Activated T-cell treated with anti-CD3 and anti-CD28 coated beads for 24 hours (primary cell): Measurements from ENCODE around the gene TBX10.
"Not testable (repeated sequence)": the region's sequence is repeated elsewhere in the genome, so short reads cannot be mapped to it uniquely, and the experiment has no call there.

Experiments used
- DNase-seq: peaks from one replicate; pipeline ENCODE4 v3.0.0-alpha.2; 2020; ENCODE audit warnings: low read depth

Gene TBX10

GRCh38 chr11:67664213-67664585, 24.6 kb upstream of the TBX10 start:
- no peak for DNase-seq

DNA sequence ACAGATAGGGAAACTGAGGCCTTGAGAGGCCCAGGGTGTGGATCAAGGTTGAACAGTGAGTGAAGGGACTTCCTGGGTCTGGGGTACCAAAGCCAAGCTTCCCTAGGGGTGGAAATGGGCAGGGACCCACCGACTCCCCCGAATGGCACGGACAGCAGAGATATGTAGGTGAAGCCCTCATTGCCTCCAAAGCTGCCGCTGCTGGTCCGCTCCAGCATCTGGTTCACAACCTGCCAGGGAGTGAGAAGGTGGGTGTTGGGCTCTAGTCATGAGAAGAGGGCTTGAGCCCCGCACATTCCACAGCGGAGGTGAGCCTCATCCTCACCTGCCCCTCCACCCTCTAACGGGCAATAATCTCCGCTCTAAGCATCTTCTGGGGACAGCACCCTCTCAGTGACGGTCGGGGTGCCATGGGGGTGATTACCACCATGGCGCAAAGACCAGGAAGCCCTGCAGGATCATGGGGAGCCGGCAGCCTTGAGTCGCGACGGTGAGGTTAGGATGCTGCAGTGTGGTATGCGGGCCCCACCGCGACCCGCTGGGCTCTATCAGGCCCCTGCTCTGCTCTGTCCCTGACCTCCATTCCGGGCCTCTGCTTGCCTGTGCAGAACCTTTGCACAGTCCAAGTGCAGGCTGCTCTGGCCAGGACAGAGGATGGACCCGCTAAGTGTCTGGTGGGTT, 24.1 kb upstream of the TBX10 start:
- DNase-seq: no peak

DNA sequence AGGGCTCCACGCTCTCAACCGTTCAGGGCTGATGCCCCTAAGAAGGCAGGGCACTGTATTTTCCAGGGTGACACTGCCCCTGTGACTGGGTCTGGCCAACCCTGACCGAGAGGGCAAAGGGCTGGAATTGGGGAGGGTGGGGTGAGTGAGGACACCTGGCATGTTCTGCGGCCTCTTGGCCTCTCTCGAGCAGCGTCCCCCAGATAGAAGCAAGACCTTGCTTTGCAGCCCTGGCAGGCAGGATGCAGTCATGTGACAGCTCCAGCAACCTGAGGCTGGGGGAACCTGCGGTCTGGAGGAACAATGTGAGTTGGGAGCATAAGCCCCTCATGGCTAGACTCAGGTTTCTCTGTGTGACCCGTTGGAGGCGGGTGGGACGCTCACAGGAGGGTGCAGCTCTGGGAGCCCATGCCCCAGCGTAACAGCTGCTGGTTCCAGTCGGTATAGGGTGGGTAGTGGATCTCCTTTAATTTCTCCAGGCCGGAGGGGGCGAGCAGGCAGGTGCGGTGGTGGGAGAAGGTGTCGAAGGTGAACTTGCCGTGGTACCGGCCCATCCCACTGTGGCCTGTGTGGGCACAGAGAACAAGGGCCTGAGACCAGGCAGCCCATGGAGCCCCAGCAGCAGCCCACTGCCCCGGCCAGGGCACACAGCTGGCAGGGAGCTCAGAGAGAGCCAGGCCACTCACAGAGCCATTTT, 23.4 kb upstream of the TBX10 start:
- DNase-seq: no peak

- no peak for DNase-seq
These were observed 22.7 kb upstream of the TBX10 start for GRCh38 chr11:67662142-67662834.

DNA sequence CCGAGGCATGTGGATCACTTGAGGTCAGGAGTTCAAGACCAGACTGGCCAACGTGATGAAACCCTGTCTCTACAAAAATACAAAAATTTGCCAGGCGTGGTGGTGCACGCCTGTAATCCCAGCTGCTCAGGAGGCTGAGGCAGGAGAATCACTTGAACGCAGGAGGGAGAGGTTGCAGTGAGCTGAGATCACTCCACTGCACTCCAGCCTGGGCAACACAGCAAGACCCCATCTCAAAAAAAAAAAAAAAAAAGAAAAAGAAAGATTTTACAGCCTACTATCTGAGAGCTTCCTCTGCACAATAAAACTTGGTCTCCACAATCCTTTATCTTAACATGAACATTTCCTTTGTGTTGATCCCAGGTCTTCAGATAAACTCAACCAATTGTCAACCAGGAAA, 21.2 kb upstream of the TBX10 start:
- DNase-seq: not testable (repeated sequence)

DNA sequence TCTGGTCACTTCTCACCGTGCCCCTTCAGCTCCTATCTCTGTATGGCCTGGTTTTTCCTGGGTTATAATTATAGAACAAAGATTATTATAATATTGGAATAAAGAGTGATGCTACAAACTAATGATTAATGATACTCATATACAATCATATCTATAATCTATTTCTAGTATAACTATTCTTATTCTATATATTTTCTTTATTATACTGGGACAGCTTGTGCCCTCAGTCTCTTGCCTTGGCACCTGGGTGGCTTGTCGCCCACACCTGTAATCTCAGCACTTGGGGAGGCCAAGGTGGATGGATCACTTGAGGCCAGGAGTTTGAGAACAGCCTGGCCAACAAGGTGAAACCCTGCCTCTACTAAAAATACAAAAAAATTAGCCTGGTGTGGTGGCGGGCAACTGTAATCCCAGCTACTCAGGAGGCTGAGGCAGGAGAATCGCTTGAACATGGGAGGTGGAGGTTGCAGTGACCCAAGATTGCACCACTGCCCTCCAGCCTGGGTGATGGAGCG, 20.1 kb upstream of the TBX10 start:
- DNase-seq: not testable (repeated sequence)

DNA sequence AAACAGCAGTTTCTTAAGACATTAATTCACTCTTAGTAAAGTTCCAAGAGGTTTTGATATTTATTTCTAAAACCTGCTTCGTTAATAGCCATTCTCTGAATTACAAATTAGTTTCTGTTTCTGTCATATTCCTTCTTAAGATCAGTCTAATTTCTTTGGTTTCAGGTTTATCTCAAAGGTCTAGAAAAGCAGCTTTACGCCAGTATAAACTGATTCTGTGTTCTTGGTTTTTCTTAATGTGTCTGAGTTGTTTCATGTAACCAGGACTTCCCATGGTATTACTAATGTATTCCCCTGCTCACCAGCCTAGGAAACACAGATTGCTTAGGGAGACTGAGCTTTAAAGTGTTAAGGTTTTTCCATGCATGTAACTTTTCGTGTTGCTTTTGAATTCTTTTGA, 17.7 kb upstream of the TBX10 start:
- DNase-seq: no peak

- no peak for DNase-seq
These were observed 16.8 kb upstream of the TBX10 start for GRCh38 chr11:67656278-67656922.

- no peak for DNase-seq
These were observed 14.7 kb upstream of the TBX10 start for GRCh38 chr11:67654225-67654624.

DNA sequence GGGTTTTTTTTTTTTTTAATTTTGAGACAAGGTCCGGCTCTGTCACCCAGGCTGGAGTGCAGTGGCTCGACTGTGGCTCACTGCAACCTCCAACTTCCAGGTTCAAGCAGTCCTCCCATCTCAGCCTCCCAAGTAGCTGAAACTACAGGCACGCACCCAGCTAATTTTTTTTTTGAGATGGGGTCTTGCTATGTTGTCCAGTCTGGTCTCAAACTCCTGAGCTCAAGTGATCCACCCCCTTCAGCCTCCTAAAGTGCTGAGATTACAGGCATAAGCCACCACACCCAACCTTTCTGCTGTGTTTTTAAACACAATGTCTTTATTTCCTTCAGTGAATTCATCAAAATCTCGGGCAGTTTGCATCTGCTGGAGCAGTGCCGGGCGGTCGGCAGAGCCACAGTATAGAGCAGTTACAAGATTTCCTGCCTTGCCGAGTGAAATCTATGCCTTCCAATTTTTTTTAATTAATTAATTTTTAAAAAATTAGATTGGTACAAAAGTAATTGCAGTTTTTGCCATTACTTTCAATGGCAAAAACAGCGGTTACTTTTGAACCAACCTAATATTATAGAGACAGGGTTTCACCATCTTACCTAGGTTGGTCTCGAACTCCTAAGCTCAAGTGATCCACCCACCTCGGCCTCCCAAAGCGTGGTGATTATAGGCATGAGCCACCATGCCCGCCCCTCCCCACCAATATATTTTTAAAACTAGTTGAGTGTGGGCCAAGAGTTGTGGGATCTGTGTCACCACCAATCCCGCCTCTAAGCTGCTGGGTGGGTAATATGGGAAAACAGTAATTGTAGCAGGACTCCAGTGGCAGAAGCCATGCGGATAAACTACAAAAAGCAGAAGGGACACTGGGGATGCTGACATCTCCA, 13.6 kb upstream of the TBX10 start:
- DNase-seq: no peak

GRCh38 chr11:67651976-67652781, 12.6 kb upstream of the TBX10 start:
- DNase-seq: no peak

DNA sequence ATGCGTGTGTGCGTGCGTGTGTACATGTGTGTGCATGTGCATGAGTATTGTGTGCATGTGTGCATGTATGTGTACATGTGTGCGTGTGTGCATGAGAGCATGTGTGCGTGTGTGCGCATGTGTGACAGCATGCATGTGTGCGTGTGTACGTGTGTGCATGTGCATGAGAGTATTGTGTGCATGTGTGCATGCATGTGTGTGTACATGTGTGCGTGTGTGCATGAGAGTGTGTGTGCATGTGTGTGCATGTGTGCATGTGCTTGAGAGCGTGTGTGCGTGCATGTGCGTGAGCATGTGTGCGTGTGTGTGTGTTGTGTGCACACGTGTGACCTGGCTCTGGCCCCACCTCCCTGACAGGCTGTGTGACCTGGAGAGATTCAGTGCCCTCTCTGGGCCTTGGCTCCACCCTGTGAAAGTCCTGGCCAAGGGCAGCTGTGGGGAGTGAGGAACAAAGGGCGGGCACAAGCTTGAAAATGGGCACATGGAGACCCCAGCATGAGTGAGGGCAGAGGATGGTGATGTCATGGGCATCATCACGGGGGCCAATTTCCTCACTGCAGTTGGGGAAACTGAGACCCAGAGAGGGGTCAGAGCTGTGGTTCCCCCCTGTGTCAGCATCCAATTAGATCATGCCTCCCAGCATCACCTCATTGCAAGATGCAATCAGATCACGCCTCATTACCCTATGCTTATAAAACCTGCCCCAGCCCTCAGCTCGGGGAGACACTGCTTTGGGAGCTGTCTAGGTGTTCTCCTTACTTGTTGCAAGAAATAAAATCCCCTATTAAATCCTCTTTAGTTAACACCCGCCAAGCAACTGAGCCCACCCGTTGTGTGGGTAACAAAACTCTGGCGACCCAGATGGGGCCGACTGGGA, 10.3 kb upstream of the TBX10 start:
- no peak for DNase-seq

DNA sequence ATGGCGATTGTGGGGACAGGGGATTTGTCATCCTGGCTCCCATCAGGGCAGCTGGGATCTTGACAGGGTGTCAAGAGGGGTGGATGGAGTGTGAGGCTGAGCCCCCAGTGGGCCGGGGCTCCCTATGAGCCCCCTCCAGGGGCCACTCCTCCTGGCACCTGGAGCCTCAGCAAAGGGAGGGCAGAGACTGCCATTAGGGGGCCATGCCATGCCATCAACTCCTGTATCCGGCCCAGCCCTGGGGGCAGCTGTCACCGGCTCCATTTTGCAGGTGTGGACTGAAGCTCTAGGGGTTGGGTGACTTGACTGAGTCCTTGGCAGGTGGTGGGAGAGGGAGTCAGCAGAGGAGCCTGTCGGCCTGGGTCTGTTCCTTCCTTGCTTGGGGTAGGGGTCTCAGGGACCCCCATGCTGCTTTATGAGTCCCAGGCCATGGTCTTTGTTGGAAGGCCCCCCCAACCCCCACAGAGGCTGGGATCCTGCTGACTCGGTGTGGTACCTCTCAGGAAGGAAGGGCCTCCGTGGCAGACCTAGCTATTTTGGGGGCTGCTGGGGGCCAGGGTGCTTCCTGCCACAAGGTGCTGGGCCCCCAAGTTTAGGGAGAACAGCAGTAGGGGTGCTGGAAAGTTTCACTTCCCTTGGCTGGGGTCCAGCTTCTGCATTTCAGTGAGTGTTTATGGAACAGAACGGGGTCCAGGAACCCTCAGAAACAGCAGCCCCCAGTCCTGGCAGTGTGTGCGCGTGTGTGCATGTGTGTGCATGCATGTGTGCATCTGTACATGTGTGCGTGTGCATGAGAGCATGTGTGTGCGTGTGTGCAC, 9.4 kb upstream of the TBX10 start:
- DNase-seq: no peak

DNA sequence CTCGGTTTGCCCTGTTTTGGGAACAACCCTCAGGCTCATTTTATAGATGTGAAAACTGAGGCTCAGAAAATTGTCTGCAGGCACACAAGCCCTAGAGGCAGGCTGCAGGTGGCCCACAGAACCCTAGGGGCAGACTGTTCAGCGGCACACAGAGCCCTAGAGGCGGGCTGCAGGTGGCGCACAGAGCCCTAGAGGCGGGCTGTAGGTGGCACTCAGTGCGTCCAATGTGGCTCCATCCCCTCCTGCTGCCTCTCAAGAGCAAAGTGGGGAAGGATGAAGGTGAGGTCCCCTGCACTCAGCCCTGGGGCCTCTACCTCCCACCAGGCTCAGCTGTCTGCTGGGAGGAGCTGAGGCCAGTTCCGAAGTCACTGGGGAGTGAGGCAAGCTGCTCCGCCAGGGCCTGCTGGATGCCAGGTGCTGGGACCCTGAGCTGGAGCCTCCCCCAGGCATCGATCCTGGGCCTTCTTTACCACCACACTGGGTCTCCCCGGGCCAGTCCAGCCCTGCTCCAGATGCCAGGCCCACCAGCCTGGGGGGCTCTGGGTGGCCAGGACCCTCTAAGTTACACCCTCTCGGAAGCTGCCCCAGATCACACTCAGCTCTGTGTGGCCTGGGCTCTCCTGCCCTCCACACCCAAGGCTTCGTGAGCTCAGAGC, 8.7 kb upstream of the TBX10 start:
- no peak for DNase-seq

DNA sequence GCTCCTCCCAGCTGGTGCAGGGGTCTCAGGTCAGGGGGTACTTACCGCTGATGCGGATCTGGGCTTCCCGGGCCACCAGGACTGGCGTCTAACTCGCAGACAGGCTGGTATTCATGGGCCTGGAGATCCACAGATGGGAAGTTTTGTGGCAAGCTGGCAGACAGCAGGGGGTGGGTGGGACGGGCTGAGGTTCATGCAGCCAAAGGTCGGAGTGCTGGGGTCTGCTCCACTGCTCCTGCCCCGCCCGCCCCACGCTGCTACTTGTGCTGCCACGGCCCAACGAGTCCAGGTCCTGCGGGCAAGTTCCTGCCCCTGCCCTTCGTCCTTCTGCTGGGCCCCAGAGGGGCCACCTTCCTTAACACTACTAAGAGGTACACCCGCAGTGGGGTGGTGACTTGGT, 7.9 kb upstream of the TBX10 start:
- DNase-seq: no peak

GRCh38 chr11:67646535-67647336, 7.2 kb upstream of the TBX10 start:
- DNase-seq: no peak
